A172 (cell line): ENCODE data around the gene RABL2A. TPM values are rescaled to one million over a fixed set of nuclear protein-coding genes. Genes with fewer than 3 reads are reported as not detected.
A peak's percentile ranks its signal among the peaks of the same experiment; 100 is the strongest.
"Not testable (repeated sequence)": the region's sequence is repeated elsewhere in the genome, so short reads cannot be mapped to it uniquely, and the experiment has no call there.

Experiments
- DNase-seq: peaks from one replicate; pipeline ENCODE4 v3.0.0-alpha.2; 2015; ENCODE audit warnings: low spot score
- total RNA-seq: library from RNA; depleted of rRNA; stranded (reverse); fragments of >200 nt; shearing (Covaris generic); gene quantifications from 2 replicates; pipeline ENCODE4 v1.2.3, GENCODE V29; 2014

Gene RABL2A
- total RNA-seq, 1 experiment from 2014 or later: 14.4 TPM

DNA sequence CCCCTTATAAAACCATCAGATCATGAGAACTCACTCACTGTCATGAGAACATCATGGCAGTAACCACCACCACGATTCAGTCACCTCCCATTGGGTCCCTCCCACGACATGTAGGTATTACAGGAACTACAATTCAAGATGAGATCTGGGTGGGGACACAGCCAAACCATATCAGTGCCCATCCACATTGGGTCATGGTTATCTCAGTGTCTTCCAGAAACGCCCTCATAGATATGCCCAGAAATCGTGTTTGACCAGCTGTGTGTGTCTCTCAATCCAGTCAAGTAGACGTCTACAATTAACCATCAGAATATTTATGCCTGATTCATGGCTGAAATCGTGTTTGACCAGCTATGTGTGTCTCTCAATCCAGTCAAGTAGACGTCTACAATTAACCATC is 17.2 kb upstream of the RABL2A start:
- DNase-seq: not testable (repeated sequence)

- not testable (repeated sequence) for DNase-seq
Observed at GRCh38 chr2:113621002-113621401, 6.1 kb upstream of the RABL2A start.

DNA sequence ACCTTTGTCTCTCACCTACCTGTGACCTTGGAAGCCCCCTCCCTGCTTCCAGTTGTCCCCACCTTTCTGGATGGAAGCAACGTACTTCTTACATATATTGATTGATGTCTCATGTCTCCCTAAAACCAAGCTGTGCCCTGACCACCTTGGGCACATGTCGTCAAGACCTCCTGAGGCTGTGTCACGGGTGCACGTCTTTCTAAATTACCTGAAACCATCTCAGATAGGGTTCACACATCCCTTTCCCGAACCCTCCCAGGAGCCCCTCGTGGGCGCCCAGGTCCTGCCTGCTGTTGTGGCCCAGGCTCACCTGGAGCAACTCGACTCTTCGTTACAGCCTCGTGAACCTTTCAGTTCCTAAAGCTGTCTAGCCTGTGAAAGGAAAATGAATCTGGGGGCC is 1.2 kb upstream of the RABL2A start:
- DNase-seq: not testable (repeated sequence)

DNA sequence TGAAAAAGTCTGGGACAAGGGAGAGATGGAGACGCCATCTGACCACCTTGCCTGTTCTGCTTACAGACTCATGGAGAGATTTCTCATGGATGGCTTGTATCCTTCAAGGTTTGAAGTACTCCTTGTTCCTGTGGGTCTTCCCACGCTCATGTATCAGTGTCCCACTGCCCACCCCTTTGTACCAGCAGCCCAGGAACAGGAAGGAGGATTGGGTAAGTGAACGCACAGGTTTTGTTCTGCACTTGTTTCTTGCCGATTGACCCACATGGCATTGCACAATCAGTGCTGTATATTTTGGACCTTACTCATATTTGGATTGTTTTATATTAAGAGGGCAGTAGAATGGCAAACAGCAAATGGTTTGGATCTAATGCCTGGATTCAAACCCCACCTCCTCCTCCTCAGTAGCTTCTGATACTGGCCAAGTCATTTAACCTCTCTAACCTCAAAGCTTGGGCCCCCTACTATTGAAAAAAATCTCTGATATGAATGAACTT is 5.8 kb downstream of the RABL2A start:
- not testable (repeated sequence) for DNase-seq

DNA sequence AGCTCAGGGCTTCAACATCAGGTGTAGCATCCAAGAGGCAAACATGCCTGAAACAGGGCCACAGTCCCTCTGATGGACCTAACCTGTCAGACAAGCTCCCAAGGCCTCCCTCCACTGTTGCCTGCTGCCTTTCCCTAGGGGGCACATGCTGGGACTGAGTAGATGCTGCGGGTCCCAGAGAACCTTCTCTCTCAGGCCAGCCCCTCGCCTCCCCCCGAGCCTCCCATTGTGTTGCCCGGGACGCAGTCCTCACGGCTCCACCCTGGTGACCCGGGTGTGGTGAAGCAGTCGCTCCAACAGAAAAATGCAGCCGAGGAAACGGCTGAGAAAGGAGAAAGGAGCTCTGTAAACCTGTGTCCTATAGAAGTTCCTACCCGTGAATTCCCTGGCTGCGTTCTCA is 8.3 kb downstream of the RABL2A start:
- DNase-seq: not testable (repeated sequence)

- not testable (repeated sequence) for DNase-seq
Observed at GRCh38 chr2:113636226-113636625, 9.2 kb downstream of the RABL2A start.

- DNase-seq: not testable (repeated sequence)
Observed at GRCh38 chr2:113638084-113638483, 11.0 kb downstream of the RABL2A start.

DNA sequence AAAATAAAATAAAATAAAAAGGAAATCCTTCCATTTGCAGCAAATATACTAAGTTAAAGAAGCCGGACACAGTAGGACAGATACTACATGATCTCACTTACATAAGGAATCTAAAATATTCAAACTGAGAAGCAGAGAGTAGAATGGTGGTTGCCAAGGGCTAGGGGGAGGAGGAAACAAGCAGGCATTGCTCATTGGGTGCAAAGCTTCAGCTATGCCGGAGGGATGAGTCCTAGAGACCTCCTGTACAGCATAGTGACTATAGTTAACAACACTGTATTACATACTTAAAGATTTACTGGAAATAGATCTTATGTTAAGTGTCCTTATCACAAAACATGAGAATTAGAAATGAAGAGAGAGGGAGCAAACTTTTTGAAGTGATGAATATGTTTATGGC is 19.2 kb downstream of the RABL2A start:
- not testable (repeated sequence) for DNase-seq

DNA sequence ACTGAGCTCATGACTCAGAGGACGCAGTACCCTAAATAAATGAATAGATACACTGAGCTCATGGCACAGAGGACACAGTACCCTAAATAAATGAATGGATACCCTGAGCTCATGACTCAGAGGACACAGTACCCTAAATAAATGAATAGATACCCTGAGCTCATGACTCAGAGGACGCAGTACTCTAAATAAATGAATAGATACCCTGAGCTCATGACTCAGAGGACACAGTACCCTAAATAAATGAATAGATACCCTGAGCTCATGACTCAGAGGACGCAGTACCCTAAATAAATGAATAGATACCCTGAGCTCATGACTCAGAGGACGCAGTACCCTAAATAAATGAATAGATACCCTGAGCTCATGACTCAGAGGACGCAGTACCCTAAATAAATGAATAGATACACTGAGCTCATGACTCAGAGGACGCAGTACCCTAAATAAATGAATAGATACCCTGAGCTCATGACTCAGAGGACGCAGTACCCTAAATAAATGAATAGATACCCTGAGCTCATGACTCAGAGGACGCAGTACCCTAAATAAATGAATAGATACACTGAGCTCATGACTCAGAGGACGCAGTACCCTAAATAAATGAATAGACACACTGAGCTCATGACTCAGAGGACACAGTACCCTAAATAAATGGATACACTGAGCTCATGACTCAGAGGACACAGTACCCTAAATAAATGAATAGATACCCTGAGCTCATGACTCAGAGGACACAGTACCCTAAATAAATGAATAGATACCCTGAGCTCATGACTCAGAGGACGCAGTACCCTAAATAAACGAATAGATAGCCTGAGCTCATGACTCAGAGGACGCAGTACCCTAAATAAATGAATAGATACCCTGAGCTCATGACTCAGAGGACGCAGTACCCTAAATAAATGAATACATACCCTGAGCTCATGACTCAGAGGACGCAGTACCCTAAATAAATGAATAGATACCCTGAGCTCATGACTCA is 24.1 kb downstream of the RABL2A start:
- DNase-seq: not testable (repeated sequence)

DNA sequence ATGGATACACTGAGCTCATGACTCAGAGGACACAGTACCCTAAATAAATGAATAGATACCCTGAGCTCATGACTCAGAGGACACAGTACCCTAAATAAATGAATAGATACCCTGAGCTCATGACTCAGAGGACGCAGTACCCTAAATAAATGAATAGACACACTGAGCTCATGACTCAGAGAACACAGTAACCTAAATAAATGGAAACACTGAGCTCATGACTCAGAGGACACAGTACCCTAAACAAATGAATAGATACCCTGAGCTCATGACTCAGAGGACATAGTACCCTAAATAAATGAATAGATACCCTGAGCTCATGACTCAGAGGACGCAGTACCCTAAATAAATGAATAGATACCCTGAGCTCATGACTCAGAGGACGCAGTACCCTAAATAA is 25.5 kb downstream of the RABL2A start:
- not testable (repeated sequence) for DNase-seq

DNA sequence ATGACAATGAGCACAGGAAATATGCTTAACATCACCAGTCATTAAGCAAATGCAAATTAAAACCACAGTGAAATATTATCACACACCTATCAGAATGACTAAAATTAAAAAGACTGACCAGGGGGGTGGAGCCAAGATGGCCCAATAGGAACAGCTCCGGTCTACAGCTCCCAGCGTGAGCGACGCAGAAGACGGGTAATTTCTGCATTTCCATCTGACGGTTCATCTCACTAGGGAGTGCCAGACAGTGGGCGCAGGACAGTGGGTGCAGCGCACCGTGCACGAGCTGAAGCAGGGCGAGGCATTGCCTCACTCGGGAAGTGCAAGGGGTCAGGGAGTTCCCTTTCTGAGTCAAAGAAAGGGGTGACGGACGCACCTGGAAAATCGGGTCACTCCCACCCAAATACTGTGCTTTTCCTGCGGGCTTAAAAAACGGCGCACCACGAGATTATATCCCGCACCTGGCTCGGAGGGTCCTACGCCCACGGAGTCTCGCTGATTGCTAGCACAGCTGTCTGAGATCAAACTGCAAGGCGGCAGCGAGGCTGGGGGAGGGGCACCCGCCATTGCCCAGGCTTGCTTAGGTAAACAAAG is 29.1 kb downstream of the RABL2A start:
- DNase-seq: peak; percentile 8

- not testable (repeated sequence) for DNase-seq
Observed at GRCh38 chr2:113657735-113658134, 30.7 kb downstream of the RABL2A start.

DNA sequence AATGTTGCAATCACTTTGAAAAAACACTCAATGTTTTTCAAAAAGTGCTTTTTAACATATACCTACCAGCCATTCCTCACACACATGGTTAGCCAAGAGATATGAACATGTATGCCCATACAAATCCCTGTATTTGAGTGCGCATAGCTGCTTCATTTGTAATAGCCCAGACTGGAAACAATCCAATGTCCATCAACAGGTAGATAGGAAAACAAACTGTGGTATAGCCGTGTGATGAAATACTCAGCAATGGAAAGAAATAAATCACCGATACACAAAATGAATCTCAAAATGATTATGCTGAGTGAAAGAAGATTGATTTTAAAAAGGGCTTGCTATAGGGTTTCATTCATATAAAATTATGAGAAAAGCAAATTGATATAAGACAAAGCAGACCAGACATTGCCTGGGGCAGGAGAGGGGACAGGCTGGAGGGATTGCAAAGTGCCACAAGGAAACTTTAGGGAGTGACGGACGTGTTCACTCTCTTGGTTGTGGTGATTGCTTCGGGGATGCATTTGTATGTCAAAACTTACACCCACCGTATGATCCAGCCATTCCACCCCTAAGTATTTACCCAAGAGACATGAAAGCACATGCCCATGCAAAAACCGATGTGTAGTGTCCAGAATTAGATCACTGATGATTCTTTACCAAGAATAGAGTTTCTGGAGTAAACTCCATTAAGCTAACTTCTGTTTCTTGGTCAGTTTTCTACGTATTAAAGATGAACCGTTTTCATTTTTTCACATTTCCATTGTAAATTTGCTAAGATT is 36.4 kb downstream of the RABL2A start:
- not testable (repeated sequence) for DNase-seq

DNA sequence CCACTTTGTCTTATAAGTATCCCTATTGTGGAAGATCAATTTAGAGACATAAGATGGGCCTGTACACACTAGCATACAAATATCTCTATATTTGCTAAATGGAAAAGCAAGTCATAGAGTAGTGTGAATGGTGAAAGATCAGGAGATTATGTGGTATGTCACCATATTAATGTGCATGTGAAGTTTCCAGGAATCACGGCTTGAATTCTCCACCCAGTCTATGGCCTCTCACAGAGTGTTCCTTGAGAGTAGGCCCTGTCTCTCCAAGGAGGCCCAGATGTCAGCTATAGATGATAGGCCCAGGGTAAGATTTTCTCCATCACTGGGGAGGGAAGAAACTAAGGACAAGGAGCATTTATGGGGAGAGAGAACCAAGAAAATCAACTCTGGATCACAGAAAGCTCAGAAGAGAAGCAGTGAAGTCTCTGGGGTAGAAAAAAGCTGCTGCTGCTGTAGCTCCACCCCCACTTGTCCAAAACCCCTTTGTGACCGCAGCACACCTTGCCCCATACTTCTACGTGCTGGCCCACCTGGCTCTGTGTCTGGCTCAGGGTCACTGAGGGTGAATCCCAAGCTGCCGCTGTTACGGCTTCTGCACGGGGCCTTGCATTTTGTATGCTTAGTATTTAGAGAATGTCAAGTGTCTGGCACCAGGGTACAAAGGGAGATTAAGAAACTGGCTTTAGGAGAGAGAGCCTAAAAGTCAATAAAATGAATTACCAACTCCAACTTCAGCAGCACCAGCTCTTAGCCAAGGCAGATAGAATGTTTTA is 37.9 kb downstream of the RABL2A start:
- DNase-seq: not testable (repeated sequence)

DNA sequence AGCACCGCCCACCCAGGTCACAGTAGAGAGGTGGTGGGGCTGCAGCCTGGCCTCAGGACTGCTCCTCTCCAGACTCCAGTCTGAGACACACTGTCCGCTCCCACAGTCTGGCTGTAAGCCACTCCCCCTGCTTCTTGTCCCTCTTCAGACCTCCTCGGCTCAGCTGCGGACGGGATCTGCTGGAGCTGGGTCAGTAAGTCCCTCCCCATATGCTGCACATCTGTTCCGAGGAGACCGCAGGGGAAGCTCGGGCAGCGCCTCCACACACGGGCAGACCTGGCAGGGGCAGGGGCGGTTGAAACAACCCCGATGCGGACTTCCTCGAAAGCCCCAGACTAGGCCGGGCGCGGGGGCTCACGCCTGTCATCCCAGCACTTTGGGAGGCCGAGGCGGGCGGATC is 41.9 kb downstream of the RABL2A start:
- not testable (repeated sequence) for DNase-seq

DNA sequence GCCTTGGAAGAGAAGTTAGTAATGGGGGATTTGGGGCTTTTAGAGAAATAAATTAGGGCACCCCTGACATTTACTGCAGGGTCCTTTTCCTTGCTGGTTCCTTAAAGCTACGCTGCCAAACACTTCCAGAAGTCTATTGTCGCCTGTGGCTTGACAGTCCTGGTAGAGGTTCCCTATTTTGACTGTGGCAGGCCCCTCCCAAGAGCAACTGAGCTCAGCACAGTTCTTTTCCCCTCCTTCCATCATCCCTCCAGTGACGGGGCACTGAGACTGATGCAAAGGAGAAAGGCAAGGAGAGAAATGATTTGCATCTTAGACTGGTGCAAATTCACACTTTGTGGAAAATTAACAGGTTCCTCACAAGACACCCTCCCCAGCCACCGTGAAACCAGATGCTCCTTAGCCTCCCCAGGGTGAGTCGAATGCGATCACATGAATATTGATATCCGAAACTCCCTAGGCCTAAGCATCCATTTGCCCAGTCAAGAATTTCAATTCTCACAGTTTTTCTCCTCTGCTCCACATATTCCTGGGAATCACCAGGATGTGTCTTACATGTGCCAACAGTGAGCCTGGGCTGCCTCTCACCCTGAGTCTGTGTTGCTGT is 45.4 kb downstream of the RABL2A start:
- DNase-seq: no peak

DNA sequence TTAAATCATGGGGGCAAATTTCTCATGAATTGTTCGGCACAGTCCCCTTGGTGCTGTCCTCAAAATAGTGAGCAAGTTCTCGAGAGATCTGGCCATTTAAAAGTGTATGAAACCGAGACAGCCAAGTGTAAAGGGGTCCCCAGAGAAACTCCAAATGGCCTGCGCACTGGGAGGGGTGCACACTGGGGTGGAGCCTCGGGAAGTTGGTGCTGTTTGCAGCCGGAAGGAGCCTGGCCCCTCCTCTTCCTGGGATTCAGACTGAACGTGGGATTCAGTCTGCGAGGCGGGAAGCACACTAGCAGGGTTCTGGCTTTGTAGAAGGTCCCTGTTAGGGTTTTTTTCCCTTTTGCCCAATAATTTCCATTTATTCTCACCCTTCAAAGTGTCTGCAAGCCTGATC is 48.8 kb downstream of the RABL2A start:
- no peak for DNase-seq

DNA sequence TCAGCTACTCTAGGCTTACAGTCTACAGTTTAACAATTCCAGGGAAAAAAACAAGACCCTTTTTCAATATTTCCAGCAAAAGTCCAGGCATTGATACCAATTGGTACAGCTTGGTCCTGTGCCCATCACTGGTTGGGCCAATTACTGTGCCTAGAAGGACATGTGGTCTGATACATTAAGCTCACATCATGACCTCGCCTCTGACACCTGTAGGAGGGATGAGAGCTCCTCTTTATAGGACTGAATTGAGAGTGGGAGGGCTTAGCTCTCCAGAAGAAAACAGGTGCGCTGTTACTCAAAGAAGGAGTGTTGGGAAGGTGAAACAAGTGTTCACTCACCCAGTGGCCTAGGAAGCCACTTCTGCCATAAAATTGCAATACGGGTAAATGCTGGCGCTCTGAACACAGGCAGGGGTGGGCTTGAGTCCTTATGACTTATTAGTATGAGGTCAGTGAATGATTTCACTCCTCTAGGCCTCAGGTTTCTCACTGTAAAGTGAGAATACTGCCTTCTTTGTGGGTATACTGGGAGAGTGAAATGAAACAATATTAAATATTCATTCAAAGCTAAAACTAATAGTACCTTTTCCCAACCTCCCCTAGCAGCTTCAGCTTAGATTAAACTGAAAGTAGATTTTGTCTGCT is 49.7 kb downstream of the RABL2A start:
- no peak for DNase-seq

GRCh38 chr2:113677330-113677729 is 50.3 kb downstream of the RABL2A start:
- DNase-seq: no peak

- DNase-seq: no peak
Observed at GRCh38 chr2:113679457-113679856, 52.4 kb downstream of the RABL2A start.
